Gastroesophageal sphincter (tissue), 3 donors: ENCODE measurements around the gene AREL1.

Experiments
- CTCF ChIP-seq, 4 experiments: fragments of 200-600 bp in 2 of 4; fragments of 450-650 bp in 2 of 4; sonication (generic) in 1 of 4; IDR thresholded peaks; one replicate each; pipeline ENCODE4 v1.5.1; 2017 to 2019; ENCODE audit warnings: antibody characterized with exemption in 4 of 4, mild to moderate bottlenecking in 2 of 4, moderate library complexity in 2 of 4
- EP300 ChIP-seq: sonication (generic); formaldehyde crosslinking; IDR thresholded peaks from one replicate; pipeline ENCODE4 v1.6.1; 2017; ENCODE audit warnings: antibody characterized with exemption, mild to moderate bottlenecking
- POLR2A ChIP-seq, 2 donors: fragments of 450-650 bp; IDR thresholded peaks; one replicate each; pipeline ENCODE4 v1.6.1; 2017; ENCODE audit warnings: antibody characterized with exemption in 2 of 2, mild to moderate bottlenecking in 2 of 2, moderate library complexity in 1 of 2

GRCh38 chr14:74621556-74621955, 91.3 kb downstream of the AREL1 start:
- TF ChIP-seq CTCF (IDR thresholded peaks at IDR 0.05) (no peak), EP300 (no peak), POLR2A (IDR thresholded peaks at IDR 0.05) (no peak)
